AG20443 (cell line): ENCODE data around the gene DIPK2B.

Source experiments
- DNase-seq: peaks from one replicate; pipeline ENCODE4 v3.0.0; 2012; ENCODE audit warnings: low spot score, mixed read lengths

DIPK2B gene, protein sequence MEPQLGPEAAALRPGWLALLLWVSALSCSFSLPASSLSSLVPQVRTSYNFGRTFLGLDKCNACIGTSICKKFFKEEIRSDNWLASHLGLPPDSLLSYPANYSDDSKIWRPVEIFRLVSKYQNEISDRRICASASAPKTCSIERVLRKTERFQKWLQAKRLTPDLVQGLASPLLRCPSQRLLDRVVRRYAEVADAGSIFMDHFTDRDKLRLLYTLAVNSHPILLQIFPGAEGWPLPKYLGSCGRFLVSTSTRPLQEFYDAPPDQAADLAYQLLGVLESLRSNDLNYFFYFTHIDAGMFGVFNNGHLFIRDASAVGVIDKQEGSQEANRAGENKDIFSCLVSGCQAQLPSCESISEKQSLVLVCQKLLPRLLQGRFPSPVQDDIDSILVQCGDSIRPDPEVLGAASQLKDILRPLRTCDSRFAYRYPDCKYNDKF

DNA sequence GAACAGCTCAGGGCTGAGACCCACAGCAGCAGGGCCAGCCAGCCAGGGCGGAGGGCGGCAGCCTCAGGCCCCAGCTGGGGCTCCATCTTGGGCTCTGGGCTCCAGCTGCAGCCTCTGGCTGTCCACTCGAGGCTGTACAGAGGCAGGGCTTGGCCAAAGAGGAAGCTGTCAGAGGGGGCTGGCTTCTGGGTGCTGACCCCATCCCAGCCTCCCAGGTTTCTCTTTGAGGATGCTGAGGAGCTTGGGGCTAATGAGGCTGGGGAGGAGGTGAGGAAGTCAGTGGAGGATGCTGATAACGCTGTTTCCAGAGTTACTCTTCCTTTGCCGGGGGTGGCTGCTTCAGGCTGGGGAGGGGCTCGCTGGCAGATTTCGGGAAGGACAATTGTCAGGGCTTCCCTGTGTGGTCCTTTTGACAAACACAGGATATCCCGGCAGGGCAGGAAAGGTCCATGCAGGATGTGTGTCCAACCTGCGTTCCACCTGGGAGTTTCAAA lies at the start of gene DIPK2B:
Gene DIPK2B, minus strand, starts transcription at position 136 of the 494 bp plus-strand sequence. Its CDS starts 50 bp downstream, at position 86.
- no peak for DNase-seq

DNA sequence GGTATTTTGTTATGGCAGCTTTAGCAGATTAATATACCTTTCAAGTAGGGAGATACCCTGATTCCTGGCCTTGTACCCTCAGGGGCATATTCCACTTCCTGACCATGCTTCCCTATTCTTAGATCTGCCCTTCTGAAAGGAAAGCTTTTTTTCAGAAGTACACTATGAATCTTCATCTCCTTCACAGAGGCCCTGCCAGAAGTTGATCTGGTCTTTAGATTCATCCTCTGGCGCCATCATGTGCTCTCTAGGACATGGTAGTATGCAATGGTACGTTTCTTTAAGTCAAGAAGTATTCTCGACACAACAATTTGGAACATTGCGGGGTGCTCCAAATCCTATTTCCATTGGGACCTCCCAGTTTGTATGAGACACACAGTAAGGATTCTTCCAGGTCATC lies 39.6 kb upstream of the DIPK2B start:
- no peak for DNase-seq

DNA sequence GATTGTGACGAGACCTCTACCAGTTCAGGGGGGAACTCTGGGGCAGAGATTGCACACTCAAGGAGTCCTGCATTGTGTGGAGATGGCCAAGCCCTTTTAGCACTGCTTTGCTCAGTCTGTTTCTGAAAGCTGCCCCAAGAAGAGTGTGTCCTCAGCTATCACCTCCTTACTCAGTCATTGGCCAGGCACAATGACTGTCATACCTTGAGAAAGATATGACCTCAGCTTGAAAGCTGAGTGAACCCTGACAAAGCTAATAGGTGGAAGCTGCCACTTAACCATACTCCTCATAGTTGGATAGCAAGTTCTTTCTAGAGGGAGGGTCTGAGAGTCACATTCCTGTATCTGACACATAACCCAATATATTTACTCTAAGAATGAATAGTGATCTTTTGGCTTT lies 37.8 kb upstream of the DIPK2B start:
- no peak for DNase-seq

DNA sequence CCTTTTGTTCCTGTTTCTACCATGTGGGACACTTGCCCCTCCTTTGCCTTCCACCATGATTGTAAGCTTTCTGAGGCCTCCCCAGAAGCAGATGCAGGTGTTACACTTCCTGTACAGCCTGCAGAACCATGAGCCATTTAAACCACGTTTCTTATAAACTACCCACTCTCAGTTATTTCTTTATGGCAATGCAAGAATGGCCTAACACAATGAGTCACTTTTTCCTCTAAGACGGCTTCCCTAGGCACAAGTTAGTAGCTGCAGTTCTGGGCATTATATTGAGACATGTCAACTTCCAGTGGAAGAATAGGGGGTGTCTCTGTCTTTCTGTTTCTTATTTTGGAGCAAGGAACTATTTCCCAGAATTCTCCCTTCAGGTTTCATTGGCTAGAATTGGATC lies 32.9 kb upstream of the DIPK2B start:
- DNase-seq = no peak

DNA sequence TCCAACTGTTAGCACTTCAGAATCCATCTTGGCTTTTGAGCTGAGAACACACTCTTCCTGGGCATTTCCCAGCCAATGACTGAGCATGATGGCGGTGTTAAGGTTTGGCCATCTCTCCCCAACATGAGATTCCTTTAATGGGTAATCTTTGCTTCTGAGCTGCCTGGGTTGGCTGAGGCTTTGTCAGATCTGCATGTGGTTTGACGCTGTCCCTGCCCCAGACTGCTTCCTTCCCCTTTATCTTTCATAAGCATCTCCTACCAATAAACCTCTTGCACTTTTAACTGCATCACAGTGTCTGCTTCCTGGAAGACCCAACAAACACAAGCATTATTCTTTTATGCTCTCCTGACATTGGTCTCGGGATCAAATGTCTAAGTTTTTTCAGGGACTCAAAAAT lies 31.5 kb upstream of the DIPK2B start:
- no peak for DNase-seq

DNA sequence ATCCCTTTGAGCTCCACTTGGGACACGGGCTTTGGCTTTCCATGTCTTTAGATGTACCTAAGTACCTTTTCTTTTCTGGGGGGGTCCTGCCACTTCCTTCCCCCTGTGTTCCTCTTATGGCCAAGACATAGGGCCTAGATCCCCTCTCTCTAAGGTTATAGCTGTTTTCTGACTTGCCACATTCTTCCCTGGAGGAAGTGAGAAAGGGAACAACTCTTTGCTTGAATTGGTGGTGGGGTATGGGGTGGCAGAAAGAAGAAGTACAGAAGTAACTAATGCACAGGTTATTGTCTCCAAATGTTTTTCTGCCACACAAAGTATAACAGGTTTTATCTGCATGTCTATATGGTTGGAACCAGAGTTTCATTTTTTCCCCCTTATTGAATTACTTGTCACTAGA lies 29.7 kb upstream of the DIPK2B start:
- DNase-seq = no peak

DNA sequence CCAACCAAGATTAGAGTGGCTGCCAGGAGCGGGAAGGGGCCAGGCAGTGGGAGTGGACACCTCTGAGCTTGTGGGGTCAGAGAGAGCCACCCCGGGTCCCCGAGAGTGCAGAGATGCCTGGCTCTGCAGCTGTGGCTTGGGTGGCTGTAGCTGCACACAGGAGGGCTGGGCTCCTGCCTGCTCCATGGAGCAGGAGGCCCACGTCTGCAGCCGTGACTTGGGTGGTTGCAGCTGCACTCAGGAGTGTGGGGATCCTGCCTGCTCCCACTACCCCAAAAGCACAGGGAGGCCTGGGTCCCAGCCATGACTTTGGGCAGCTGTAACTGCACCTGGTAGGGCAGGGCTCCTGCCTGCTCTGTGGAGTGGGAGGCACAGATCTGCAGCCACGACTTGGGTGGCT lies 28.7 kb upstream of the DIPK2B start:
- no peak for DNase-seq

DNA sequence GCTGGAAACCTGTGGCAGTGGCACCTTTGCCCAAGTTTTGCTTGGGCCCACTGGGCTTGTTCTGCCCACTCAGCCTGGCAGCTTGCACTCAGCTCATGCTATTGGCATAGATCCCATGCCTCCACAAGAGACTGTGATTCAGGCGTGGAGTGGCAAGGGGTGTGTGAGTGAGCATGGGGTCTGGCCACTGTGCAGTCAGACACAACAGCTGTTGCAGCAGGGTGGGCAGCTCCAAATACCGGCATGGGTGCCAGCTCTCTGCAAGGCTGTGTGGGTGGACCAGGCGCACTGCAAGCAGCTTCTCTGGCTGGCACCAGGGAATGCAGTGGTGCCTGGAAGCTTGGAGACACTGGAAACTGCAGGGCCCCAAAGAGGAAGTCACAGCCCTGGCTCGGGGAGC lies 27.4 kb upstream of the DIPK2B start:
- no peak for DNase-seq

DNA sequence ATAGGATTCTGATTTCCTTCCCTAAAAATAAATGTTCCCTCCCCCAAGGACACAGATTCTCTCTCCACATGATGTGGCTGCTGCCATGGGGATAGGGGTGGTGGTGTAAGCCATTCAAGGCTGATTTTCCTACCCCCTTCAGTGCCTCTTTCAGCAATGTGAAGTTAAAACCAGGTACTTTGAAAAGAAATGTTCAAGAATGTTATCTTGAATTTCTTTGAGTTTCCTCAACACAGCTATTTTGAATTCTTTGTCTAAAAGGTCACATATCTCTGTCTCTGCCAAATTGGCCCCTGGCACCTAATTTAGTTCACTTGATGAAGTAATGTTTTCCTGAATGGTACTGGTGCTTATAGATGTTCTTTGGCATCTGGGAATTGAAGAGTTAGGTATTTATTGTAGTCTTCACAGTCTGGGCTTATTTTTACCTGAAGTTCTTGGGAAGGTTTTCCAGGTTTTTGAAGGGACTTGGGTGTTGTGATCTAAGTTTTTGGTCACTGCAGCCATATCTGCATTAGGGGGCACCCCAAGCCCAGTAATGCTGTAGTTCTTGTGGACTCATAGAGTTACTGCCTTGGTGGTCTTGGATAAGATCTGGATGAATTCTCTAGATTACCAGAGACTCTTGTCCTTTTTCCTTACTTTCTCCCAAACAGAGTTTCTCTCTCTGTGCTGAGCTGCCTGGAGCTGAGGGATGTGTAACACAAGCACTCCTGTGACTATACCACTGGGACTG lies 7.6 kb upstream of the DIPK2B start:
- no peak for DNase-seq

DNA sequence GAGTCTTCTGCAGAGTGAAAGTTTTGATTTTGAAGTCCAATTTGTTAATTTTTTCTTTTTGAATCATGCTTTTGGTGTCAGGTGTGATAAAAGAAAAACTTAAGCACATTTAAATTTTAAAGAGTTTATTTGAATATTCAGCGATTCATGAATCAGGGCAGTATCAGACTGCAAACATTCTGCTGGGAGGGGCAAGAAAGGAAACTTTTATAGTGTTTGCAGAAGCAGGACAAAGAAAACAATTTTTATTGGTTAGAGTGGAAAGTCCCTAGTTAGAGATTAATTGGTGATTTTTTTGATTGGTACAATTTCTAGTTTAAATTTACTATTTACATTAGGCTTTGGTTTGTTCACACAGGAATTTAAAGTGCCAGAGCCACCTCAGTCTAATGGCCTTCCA lies 1.5 kb upstream of the DIPK2B start:
- no peak for DNase-seq

DNA sequence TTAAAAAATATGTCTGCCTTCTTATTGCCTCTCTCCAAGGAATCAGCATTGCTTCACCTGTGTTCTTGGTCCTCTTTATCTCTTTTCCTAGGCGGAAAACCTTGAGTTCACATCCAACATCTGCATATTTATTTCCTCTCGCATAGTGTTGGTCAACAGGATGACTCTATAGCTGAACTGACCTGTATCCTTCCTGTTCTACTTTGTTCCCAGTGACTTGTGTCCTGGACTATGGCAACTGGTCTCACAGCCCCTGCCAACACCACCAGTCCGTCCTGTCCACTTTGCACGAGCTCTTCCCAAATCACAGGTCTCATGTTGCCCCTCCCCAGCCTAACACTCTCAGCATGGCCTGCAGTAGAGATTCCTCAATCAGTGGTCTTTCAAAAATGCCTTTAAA lies 2.0 kb downstream of the DIPK2B start:
- DNase-seq = no peak

DNA sequence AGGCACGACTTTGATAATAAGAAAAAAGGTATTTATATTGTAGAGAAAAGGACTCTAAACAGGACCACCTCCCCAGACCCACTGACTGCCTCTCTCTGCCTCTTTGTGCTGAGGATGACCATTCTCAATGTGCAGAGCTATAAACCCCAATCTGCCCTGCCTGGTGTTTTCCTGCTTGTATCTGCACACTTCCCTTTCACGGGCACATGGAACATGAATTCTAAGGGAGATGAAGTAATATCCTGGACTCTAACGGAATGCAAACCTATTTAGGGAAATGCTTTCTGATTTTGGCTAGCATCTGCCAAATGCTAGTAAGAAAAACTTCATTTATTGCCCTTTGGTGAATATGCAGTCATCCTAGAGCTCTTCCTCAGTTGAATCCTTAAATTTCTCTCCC lies 2.4 kb downstream of the DIPK2B start:
- no peak for DNase-seq

DNA sequence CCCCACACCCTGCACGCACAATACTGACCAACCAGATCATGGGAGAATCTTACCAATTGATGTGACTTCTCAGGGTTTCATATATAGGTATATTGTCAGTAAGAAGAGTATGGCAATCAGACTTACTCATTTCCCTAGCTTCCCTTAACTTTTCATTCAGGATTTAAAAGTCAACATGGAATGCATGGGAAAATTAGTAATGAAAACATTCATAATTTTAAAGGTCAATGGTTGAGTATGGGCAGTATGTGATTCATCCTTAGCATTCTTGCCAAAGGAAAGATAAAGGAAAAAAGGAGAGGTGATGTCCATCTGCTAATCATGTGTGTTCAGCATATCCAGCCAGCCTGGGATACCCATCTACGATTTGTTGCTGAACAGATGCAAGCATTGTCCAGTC lies 4.0 kb downstream of the DIPK2B start:
- DNase-seq = peak; percentile 24

DNA sequence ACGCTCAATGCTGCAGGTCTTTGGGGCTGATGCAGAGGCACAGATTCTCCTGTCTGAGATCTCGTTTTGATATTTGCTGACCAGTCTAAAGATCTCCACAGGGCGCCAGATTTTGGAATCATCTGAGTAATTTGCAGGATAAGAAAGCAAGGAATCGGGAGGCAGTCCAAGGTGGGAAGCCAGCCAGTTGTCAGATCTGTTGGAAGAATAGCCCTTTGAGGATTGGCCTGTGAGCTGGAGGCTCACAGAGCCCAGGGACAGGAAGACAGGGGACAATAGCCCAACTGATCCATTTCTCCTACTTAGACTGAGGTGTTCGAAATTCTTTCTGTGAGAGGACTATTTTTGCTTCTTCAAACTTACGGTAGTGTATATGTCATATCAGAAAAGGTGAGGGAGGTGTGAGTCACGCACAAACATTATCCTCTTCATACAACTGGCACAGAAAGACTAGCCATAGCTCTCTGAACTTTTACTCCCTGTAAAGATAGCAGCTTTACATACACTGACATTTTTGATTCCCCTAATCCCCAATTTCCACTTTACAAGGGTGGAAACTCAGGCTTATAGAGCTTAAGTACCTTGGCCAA lies 8.8 kb downstream of the DIPK2B start:
- no peak for DNase-seq

DNA sequence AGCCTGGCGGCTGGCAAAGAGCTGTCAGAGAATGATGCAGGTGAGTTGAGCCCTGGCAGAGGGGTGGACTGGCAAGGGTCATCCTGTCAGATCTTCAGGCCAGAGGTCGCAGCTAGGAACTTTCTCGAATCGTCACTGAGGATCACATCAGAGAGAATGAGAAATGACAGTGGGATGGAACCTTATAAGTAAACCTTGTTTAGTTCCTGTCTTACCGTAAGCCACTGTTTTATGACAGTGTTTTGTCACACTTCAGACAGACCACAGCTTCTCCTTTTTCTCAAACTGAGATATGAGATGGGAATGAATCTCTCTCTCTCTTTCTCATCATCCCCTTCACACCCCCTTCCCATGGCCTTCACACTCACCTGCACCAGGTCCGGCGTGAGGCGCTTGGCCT lies 9.3 kb downstream of the DIPK2B start:
- DNase-seq = no peak

DNA sequence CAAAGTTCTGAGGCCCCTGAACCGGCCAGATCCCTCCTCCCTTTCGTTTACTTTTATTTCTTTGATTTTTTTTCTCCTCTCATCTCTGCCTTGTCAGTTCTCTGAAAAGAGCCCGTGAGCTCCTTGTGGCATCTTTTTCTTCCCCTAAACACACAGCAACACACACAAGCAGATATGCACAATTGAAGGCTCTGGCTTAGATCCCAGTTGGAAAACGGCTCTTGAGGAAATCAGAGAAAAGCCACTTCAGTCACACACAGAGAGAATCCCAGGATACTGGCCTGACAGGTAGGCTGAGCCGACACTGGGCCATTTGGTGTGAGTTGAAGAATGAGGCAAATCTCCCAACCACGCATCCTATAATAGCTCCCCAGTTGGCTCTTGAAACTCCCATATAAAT lies 12.9 kb downstream of the DIPK2B start:
- no peak for DNase-seq

DNA sequence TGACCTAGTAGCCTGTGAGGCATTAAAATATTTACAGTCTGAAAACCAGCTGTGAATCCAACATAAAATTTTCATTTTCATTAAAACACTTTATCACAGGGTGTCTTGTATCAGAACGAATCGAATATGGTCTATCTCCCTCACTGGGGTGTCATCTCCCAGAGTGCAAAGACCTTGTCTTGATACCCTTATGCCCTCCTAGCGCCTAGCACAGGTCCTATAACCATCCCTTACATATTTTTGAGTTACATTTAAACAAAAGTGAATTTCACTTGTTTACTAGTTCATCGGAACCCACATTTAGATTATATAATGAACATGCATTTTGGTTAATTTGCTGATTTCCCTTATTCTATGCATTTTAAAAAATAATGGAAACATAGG lies 14.0 kb downstream of the DIPK2B start:
- no peak for DNase-seq

DNA sequence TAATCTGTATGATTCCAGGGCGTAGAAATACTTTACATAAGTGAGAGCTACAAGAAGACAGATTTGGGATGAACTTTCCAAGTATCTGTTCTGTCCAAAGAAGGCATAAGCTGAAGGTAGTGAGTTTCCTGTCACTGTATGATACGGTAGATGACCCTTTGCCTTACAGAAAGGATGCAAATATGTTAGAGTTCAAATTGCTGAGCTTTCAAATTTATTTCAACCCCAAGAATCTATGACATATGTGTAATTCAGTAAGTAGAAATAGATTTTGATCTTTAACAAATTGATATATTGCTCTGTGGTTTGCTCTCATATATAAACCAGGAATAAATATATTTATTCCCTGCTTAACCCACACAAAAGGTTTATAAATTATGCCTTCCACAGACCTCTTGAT lies 16.5 kb downstream of the DIPK2B start:
- no peak for DNase-seq

DNA sequence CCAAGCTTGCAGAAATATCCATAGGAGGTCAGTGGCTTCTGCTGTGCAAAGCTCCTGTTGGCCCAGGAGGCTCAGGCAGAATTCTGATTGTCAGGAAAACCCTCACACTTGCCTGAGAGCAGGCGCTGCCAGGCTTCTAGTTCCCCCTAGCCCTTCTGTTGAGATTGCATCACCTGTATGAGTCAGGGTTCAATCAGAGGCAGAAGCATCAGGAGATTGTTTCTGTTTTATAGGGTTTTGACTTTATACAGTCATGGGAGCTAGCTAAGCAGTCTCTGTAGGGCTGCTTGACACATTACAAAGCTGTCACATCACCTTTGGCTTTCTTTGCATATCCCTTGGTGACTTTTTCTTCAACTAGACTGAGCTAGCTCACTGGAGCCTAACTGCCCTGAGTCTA lies 27.8 kb downstream of the DIPK2B start:
- peak; percentile 18 for DNase-seq

DNA sequence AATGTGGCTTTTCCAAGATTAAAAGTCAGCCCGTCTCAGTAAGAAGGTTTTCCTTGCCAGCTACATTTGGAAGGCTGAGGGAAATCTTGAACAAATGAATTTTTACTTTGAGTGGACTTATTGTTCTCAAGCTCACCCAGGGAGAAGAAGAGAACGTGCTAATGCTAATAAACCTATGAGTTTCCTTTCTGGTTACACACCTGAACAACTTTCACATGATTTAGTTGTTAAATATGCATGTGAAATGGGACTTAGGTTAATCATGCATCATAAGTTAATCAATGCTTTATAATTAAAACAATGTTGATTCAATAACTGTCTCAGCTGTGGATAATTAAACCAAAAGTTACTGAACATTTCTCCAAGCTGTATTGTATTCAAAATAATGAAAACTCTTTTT lies 33.9 kb downstream of the DIPK2B start:
- DNase-seq = no peak

DNA sequence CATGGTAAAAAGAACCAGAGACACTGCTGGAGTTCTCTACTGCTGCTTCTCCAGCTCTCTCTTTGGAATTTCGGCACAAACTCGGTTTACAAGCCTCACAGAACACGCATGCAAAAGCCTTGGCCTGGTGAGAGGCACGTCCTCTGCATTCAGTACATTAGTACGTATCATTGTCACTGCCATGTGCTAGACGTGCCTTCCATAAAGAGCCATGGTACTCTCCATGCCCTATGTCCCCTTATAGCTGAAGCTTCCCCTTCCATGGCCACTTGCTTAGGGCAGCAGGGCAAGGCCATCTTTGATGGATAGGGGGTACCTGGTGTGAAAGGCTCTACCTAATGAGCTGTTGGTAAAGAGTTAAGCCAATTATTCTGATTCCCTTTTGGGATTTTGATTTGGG lies 35.0 kb downstream of the DIPK2B start:
- no peak for DNase-seq

DNA sequence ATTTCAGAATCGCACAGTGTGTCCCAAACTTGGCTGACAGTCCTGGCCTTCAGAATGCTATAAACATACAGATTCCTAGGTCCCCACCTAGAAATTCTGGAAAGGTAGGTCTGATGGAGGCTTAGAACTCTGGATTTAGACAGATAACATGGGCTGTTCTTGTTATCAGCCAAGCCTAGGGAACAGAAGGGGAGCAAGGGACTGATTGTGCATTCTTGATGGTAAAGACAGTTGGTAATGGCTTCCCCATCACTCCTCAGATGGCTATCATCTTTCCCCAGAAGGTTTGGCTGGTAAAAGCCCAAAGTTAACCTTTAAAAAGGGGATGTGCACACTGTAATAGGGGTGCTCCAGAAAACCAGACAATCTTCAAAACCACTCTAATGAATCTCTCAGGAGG lies 35.7 kb downstream of the DIPK2B start:
- DNase-seq = no peak

DNA sequence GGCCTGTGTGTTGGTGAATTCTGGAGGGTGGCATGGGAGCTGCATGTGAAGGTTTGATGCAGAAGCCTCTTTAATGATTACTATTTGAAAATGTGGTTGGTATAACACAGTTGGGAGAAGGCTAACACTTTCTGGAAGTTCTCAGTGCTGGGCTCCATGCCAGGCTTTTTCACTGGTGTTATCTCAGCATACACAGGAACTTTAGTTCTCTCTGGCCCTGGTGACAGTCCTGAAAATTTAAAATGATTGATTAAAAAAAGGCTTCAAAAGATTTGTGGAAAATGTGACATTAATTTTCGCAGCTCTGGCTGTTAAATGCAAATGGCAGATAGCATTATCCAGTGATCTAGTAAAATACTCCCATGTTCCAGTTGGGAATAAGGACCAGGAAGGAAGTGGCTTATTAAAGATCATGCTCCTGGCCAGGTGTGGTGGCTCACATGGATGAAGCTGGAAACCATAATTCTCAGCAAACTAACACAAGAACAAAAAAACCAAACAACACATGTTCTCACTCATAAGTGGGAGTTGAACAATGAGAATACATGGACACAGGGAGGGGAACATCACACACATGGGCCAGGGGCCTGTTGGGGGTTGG lies 36.6 kb downstream of the DIPK2B start:
- DNase-seq = no peak
